ENCODE results near the gene PTK6. TPM values are rescaled to one million over a fixed set of nuclear protein-coding genes. Genes with fewer than 3 reads are reported as not detected.

The PTK6 gene
- total and polyA plus RNA-seq, 2 of the 13 experiments (the other 11 are each of a cell fraction or from before 2014, with no cell fraction given), result 0.08 TPM; not detected in 1

GRCh38 chr20:63534831-63535651 lies 2.1 kb downstream of the PTK6 start (continued):
- TF ChIP-seq, protein P1, sequence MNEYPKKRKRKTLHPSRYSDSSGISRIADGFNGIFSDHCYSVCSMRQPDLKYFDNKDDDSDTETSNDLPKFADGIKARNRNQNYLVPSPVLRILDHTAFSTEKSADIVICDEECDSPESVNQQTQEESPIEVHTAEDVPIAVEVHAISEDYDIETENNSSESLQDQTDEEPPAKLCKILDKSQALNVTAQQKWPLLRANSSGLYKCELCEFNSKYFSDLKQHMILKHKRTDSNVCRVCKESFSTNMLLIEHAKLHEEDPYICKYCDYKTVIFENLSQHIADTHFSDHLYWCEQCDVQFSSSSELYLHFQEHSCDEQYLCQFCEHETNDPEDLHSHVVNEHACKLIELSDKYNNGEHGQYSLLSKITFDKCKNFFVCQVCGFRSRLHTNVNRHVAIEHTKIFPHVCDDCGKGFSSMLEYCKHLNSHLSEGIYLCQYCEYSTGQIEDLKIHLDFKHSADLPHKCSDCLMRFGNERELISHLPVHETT (CRISPR knock-in tag; conservative IDR thresholded peaks at IDR 0.05), result no peak
- TF ChIP-seq SRSF4 (IDR thresholded peaks at IDR 0.05; ENCODE audit: low read depth, low read length, poor library complexity, severe bottlenecking) (no peak), EZH2 (conservative IDR thresholded peaks at IDR 0.05; ENCODE audit: low read depth, low read length) (0 out of 2 replicates have a peak, but pooled peaks have one; percentile 76), ZZZ3 (CRISPR knock-in tag; IDR thresholded peaks at IDR 0.05; ENCODE audit: borderline replicate concordance) (no peak), PAXIP1 (CRISPR knock-in tag; conservative IDR thresholded peaks at IDR 0.05) (peak; percentile 24; the same call in 1 of the 2 replicates), MNT (IDR thresholded peaks at IDR 0.05) (peak; percentile 98), ATRX (CRISPR knock-in tag; IDR thresholded peaks at IDR 0.05; ENCODE audit: borderline replicate concordance) (no peak), HNRNPL (IDR thresholded peaks at IDR 0.05; ENCODE audit: low read depth, low read length) (no peak), AGO1 (IDR thresholded peaks at IDR 0.05; ENCODE audit: low read depth, low read length, poor library complexity, severe bottlenecking) (peak; percentile 56), HNRNPLL (IDR thresholded peaks at IDR 0.05; ENCODE audit: low read depth, low read length, poor library complexity, severe bottlenecking) (peak; percentile 19), MLLT10 (CRISPR knock-in tag; IDR thresholded peaks at IDR 0.05) (no peak), MAFG (CRISPR knock-in tag; IDR thresholded peaks at IDR 0.05) (peak; percentile 60; the same call in 1 of the 2 replicates), ETV5 (CRISPR knock-in tag; IDR thresholded peaks at IDR 0.05; ENCODE audit: borderline replicate concordance) (peak; percentile 6; the same call in 1 of the 2 replicates), ZNF589 (CRISPR knock-in tag; conservative IDR thresholded peaks at IDR 0.05) (no peak; the same call in 1 of the 2 replicates), SMARCC2 (IDR thresholded peaks at IDR 0.05) (no peak), ZBTB21 (CRISPR knock-in tag; IDR thresholded peaks at IDR 0.05) (no peak), ZBTB2 (CRISPR knock-in tag; IDR thresholded peaks at IDR 0.05; ENCODE audit: low read depth) (no peak), SP140L (CRISPR knock-in tag; IDR thresholded peaks at IDR 0.05; ENCODE audit: borderline replicate concordance) (no peak), TP53 (CRISPR knock-in tag; conservative IDR thresholded peaks at IDR 0.05) (no peak)
- TF ChIP-seq, protein P2, sequence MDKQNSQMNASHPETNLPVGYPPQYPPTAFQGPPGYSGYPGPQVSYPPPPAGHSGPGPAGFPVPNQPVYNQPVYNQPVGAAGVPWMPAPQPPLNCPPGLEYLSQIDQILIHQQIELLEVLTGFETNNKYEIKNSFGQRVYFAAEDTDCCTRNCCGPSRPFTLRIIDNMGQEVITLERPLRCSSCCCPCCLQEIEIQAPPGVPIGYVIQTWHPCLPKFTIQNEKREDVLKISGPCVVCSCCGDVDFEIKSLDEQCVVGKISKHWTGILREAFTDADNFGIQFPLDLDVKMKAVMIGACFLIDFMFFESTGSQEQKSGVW (CRISPR knock-in tag; IDR thresholded peaks at IDR 0.05; ENCODE audit: borderline replicate concordance), result no peak

Data from HepG2 (cell line).